ENCODE measurements around the gene PAQR7. TPM values are rescaled to one million over a fixed set of nuclear protein-coding genes. Genes with fewer than 3 reads are reported as not detected.
A peak's percentile ranks its signal among the peaks of the same experiment; 100 is the strongest.

The PAQR7 gene
- total RNA-seq, 1 experiment from 2014 or later: 13.6 TPM

DNA sequence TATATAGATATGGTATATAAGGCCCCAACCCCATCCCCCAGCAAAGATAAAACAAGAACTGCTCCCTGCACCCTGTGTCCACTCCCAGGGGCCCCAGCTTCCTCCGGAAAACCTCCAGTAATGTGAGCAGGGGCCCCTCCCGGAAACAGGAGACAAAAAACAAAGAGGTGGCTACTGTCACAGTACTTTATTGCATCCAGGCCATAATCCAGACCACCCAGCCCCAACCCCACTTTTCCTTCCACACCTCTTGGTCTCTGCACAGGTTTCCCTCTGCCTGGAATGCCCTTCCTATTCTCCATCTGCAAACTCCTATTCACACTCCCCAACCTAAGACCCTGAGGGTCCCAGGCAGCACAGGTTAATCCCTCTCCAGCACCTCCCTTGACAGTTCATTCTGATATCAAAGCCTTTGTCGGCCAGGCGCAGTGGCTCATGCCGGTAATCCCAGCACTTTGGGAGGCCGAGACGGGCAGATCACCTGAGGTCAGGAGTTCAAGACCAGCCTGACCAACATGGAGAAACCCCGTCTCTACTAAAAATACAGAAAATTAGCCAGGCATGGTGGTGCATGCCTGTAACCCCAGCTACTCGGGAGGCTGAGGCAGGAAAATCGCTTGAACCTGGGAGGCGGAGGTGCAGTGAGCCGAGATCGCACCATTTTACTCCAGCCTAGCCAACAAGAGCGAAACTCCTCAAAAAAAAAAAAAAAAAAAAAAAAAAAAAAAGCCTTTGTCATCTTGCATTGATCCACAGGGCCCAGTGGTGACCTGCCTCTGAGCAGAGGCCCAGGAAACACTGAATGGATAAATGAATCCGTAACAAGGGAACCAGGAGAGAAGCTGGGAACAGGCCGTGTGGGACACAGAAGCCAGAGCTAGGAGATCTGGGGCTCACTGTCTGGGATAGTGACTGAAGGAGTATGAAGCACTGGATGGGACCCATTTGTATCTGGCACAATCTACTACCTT lies 13.9 kb downstream of the PAQR7 start:
- no TSS peak for BruUV-seq (replicated peaks)
- Mint-ChIP-seq H3K9me3 (ENCODE audit: low read depth, unreplicated experiment) (no peaks in the 10 kb centered on the region), H3K4me3 (ENCODE audit: low read depth, unreplicated experiment) (peak overlapping the region; percentile 27), H3K36me3 (ENCODE audit: insufficient read depth, unreplicated experiment) (peaks cover 31% of the 10 kb centered on the region), H3K27me3 (ENCODE audit: unreplicated experiment) (no peaks in the 10 kb centered on the region), H3K4me1 (ENCODE audit: low read depth, unreplicated experiment) (peaks cover 15% of the 10 kb centered on the region), H3K27ac (ENCODE audit: unreplicated experiment) (no peak overlapping the region)
- no peak for DNase-seq
- CTCF ChIA-PET: no interaction called here
- TF ChIP-seq, protein P1, sequence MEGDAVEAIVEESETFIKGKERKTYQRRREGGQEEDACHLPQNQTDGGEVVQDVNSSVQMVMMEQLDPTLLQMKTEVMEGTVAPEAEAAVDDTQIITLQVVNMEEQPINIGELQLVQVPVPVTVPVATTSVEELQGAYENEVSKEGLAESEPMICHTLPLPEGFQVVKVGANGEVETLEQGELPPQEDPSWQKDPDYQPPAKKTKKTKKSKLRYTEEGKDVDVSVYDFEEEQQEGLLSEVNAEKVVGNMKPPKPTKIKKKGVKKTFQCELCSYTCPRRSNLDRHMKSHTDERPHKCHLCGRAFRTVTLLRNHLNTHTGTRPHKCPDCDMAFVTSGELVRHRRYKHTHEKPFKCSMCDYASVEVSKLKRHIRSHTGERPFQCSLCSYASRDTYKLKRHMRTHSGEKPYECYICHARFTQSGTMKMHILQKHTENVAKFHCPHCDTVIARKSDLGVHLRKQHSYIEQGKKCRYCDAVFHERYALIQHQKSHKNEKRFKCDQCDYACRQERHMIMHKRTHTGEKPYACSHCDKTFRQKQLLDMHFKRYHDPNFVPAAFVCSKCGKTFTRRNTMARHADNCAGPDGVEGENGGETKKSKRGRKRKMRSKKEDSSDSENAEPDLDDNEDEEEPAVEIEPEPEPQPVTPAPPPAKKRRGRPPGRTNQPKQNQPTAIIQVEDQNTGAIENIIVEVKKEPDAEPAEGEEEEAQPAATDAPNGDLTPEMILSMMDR (IDR thresholded peaks at IDR 0.05; ENCODE audit: unreplicated experiment): no peak
- intact Hi-C loops (cut with micrococcal nuclease; ENCODE audit: unreplicated experiment): no loop called here

DNA sequence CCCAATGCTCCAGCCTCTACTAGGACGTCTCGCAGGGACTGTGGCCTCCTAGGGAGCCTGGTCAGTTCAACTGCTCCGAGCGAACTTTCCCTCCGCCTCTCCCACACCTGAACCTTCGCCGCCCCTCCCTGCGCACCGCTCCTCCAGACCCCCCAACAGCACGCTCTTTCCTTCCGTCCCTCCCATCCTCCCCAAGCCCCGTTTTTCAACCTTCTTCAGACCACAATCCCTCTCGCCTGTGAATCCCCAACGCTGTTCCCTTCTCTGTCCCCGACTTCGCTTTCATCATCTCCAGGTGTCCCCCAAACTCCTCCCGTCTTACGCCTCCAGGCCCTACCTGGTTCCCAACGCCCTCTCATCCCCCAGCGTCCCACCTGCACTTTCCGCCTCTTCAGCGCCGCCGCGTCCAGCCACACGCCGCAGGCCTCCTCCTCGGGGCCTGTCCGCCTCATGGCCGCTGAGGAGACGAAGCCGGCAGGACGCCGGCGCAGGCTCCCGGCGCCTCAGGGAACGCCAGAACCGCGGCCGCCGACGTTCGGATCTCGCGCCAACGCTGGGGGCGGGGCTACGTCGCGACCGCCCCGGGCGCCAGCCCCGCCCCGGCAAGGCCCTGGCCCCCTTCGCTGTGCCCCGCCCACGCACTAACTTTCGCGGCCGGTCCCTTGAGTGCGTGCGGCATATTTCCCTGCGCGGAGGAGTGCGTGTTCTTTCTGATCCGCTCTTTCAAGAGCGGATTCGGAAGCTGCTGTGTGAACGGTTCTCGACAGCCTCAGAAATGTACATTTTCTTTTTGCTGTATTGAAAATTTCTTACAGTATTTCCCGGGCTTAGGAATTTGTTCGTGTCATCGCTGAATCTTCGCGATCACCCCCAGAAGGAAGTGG lies 16.4 kb downstream of the PAQR7 start, which contains the start of gene AUNIP:
Gene AUNIP (minus strand): TSS at position 552 of the 884 bp plus-strand sequence. CDS start 100 bp downstream, at position 452.
- H3K27ac Mint-ChIP-seq (ENCODE audit: unreplicated experiment): peak within 1 kb of the TSS; percentile 83
- TF ChIP-seq, protein P1 (IDR thresholded peaks at IDR 0.05; ENCODE audit: unreplicated experiment): no peak
- no peaks in the 10 kb centered on the region for H3K9me3 Mint-ChIP-seq (ENCODE audit: low read depth, unreplicated experiment)
- intact Hi-C loops (cut with micrococcal nuclease; ENCODE audit: unreplicated experiment): loop anchor here (2.0 kb wide), 1 partner anchor 32 kb away; no protein-coding TSS in a partner anchor
- peaks cover 18% of the 10 kb centered on the region for H3K4me1 Mint-ChIP-seq (ENCODE audit: low read depth, unreplicated experiment)
- H3K27me3 Mint-ChIP-seq (ENCODE audit: unreplicated experiment): no peaks in the 10 kb centered on the region
- peak; percentile 87 for DNase-seq
- BruUV-seq (replicated peaks): TSS peak; percentile 95
- CTCF ChIA-PET: interaction anchor here (0.7 kb wide), 1 partner anchor 48 kb away, joined by 3 read pairs; no protein-coding TSS in a partner anchor
- peaks cover 25% of the 10 kb centered on the region for H3K36me3 Mint-ChIP-seq (ENCODE audit: insufficient read depth, unreplicated experiment)
- peak within 1 kb of the TSS; percentile 100 for H3K4me3 Mint-ChIP-seq (ENCODE audit: low read depth, unreplicated experiment)

DNA sequence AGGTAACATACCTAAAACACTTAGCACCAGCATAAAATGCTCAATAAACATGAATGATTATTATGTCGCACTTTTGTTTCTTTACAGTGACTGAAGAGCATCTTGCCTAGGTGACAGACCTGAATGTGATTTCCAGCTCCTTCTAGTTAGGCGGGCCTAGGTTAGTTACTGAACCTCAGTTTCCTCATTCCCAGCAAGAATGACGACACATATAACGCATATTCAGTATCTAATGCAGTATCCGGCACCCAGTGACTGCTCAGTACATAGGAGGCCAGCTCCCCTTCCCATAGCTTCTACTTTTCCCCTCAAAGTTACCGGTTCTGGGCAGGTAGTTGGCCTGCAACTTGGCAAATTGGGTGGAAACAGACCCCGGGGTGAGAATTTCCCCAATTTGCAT lies 17.0 kb downstream of the PAQR7 start:
- DNase-seq: no peak
- CTCF ChIA-PET: no interaction called here
- intact Hi-C loops (cut with micrococcal nuclease; ENCODE audit: unreplicated experiment): loop anchor here (2.0 kb wide), 1 partner anchor 32 kb away; no protein-coding TSS in a partner anchor
- no peaks in the 10 kb centered on the region for H3K9me3 Mint-ChIP-seq (ENCODE audit: low read depth, unreplicated experiment)
- peaks cover 18% of the 10 kb centered on the region for H3K4me1 Mint-ChIP-seq (ENCODE audit: low read depth, unreplicated experiment)
- peak overlapping the region; percentile 83 for H3K27ac Mint-ChIP-seq (ENCODE audit: unreplicated experiment)
- peak overlapping the region; percentile 100 for H3K4me3 Mint-ChIP-seq (ENCODE audit: low read depth, unreplicated experiment)
- no peaks in the 10 kb centered on the region for H3K27me3 Mint-ChIP-seq (ENCODE audit: unreplicated experiment)
- TF ChIP-seq, protein P1 (IDR thresholded peaks at IDR 0.05; ENCODE audit: unreplicated experiment): no peak
- peaks cover 20% of the 10 kb centered on the region for H3K36me3 Mint-ChIP-seq (ENCODE audit: insufficient read depth, unreplicated experiment)
- TSS peak; percentile 25 for BruUV-seq (replicated peaks)

DNA sequence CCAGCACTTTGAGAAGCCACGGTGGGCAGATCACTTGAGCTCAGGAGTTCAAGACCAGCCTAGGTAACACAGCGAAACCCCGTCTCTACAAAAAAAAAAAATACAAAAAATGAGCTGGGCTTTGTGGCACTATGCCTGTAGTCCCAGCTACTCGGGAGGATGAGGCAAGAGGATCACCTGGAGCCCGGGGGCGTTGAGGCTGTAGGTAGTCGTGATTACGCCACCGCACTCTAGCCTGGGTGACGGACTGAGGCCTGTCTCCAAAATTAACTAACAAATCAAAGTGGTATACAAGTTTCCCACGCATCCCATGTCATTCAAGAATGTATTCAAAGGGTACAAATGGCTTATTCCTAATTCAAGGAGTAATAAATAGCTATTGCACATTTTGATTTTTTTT lies 18.7 kb downstream of the PAQR7 start:
- intact Hi-C loops (cut with micrococcal nuclease; ENCODE audit: unreplicated experiment): no loop called here
- Mint-ChIP-seq H3K27ac (ENCODE audit: unreplicated experiment) (no peak overlapping the region), H3K4me1 (ENCODE audit: low read depth, unreplicated experiment) (peaks cover 18% of the 10 kb centered on the region), H3K36me3 (ENCODE audit: insufficient read depth, unreplicated experiment) (peaks cover 20% of the 10 kb centered on the region), H3K9me3 (ENCODE audit: low read depth, unreplicated experiment) (no peaks in the 10 kb centered on the region), H3K4me3 (ENCODE audit: low read depth, unreplicated experiment) (no peak overlapping the region), H3K27me3 (ENCODE audit: unreplicated experiment) (no peaks in the 10 kb centered on the region)
- TF ChIP-seq, protein P1 (IDR thresholded peaks at IDR 0.05; ENCODE audit: unreplicated experiment): no peak
- BruUV-seq (replicated peaks): TSS peak; percentile 9
- DNase-seq: no peak
- CTCF ChIA-PET: interaction anchor here (0.7 kb wide), 1 partner anchor 19 kb away, joined by 5 read pairs; no protein-coding TSS in a partner anchor

All from Calu3 (cell line).